ENCODE results near the gene PSMA5.
A peak's percentile ranks its signal among the peaks of the same experiment; 100 is the strongest.
"Not testable (repeated sequence)": the region's sequence is repeated elsewhere in the genome, so short reads cannot be mapped to it uniquely, and the experiment has no call there.

PSMA5 gene

GRCh38 chr1:109426281-109427170, at the start of gene PSMA5:
PSMA5 (minus strand) TSS chr1:109426448; CDS start chr1:109426330, 118 bp downstream.
- DNase-seq (ENCODE audit: low read depth in 2 of 2), result peak; percentile 80 to 90

GRCh38 chr1:109475261-109475660, 49.0 kb upstream of the PSMA5 start:
- DNase-seq (ENCODE audit: low read depth in 2 of 2), result no peak

GRCh38 chr1:109474697-109475096, 48.4 kb upstream of the PSMA5 start:
- DNase-seq (ENCODE audit: low read depth in 2 of 2), result no peak

- DNase-seq (ENCODE audit: low read depth in 2 of 2), result not testable (repeated sequence)
These were observed 47.2 kb upstream of the PSMA5 start for GRCh38 chr1:109473284-109474057.

GRCh38 chr1:109472779-109473178, 46.5 kb upstream of the PSMA5 start:
- no peak for DNase-seq (ENCODE audit: low read depth in 2 of 2)

GRCh38 chr1:109470245-109470644, 44.0 kb upstream of the PSMA5 start:
- DNase-seq (ENCODE audit: low read depth in 2 of 2), result no peak

- no peak for DNase-seq (ENCODE audit: low read depth in 2 of 2)
These were observed 42.7 kb upstream of the PSMA5 start for GRCh38 chr1:109468903-109469302.

GRCh38 chr1:109468061-109468460, 41.8 kb upstream of the PSMA5 start:
- DNase-seq (ENCODE audit: low read depth in 2 of 2), result no peak

- DNase-seq (ENCODE audit: low read depth in 2 of 2), result no peak
These were observed 41.1 kb upstream of the PSMA5 start for GRCh38 chr1:109467301-109467777.

GRCh38 chr1:109466452-109467300, 40.4 kb upstream of the PSMA5 start, which contains the start of gene SYPL2:
SYPL2 (plus strand) TSS chr1:109466546; CDS start chr1:109466844, 298 bp downstream.
- DNase-seq (ENCODE audit: low read depth in 2 of 2), result no peak

GRCh38 chr1:109466125-109466451, 39.8 kb upstream of the PSMA5 start:
- DNase-seq (ENCODE audit: low read depth in 2 of 2), result no peak

GRCh38 chr1:109457819-109458218, 31.6 kb upstream of the PSMA5 start:
- DNase-seq (ENCODE audit: low read depth in 2 of 2), result no peak

- no peak for DNase-seq (ENCODE audit: low read depth in 2 of 2)
These were observed 28.4 kb upstream of the PSMA5 start for GRCh38 chr1:109454497-109455133.

- no peak for DNase-seq (ENCODE audit: low read depth in 2 of 2)
These were observed 21.3 kb upstream of the PSMA5 start for GRCh38 chr1:109447524-109447923.

- DNase-seq (ENCODE audit: low read depth in 2 of 2), result not testable (repeated sequence)
These were observed 19.9 kb upstream of the PSMA5 start for GRCh38 chr1:109445949-109446695.

- DNase-seq (ENCODE audit: low read depth in 2 of 2), result no peak
These were observed 18.1 kb upstream of the PSMA5 start for GRCh38 chr1:109444346-109444745.

GRCh38 chr1:109443476-109443875, 17.2 kb upstream of the PSMA5 start:
- DNase-seq (ENCODE audit: low read depth in 2 of 2), result no peak

GRCh38 chr1:109441069-109441468, 14.8 kb upstream of the PSMA5 start:
- DNase-seq (ENCODE audit: low read depth in 2 of 2), result no peak

- DNase-seq (ENCODE audit: low read depth in 2 of 2), result no peak
These were observed 12.6 kb upstream of the PSMA5 start for GRCh38 chr1:109438798-109439297.

GRCh38 chr1:109434484-109434883, 8.2 kb upstream of the PSMA5 start:
- no peak for DNase-seq (ENCODE audit: low read depth in 2 of 2)

Data from stimulated activated CD4-positive, alpha-beta T cell treated with anti-CD3 and anti-CD28 coated beads, Interleukin-1b, Interleukin-23, amount 100 ng/mL, for 1 hour (primary cell).